Peyer's patch (tissue), 4 donors: ENCODE data around the gene PRR3. TPM values are rescaled to one million over a fixed set of nuclear protein-coding genes. Genes with fewer than 3 reads are reported as not detected.

Experiments used
- DNase-seq, 3 donors: peaks; one replicate each; pipeline ENCODE4 v3.0.0-alpha.2; 2017 to 2019
- H3K27ac ChIP-seq, 4 donors: fragments of 200-600 bp; sonication (generic); one replicate each; pipeline ENCODE4 v1.5.1; 2016 to 2019
- H3K27me3 ChIP-seq, 2 donors: fragments of 200-600 bp; sonication (generic); one replicate each; pipeline ENCODE4 v1.5.1; 2019
- H3K36me3 ChIP-seq, 3 donors: fragments of 200-600 bp; sonication (generic); one replicate each; pipeline ENCODE4 v1.5.1; 2016 to 2019
- H3K4me1 ChIP-seq, 4 donors: fragments of 200-600 bp; sonication (generic); one replicate each; pipeline ENCODE4 v1.5.1; 2016 to 2019
- H3K4me3 ChIP-seq, 4 donors: fragments of 200-600 bp; sonication (generic); 1 replicate in 3 of 4; 2 replicates in 1 of 4; pipeline ENCODE4 v1.5.1; 2016 to 2019; ENCODE audit warnings: mild to moderate bottlenecking in 1 of 4
- H3K9me3 ChIP-seq, 4 donors: fragments of 200-600 bp; sonication (generic); one replicate each; pipeline ENCODE4 v1.5.1; 2016 to 2019; ENCODE audit warnings: mild to moderate bottlenecking in 1 of 4
- POLR2A ChIP-seq, 2 donors: fragments of 450-650 bp; IDR thresholded peaks; one replicate each; pipeline ENCODE4 v1.5.1; 2017; ENCODE audit warnings: antibody characterized with exemption in 2 of 2, mild to moderate bottlenecking in 2 of 2, moderate library complexity in 2 of 2
- small RNA-seq, 2 donors: library from RNA; depleted of rRNA; stranded (forward); fragments of <200 nt; gene quantifications; one replicate each; pipeline ENCODE3, GENCODE V24; 2016
- total RNA-seq, 4 donors: library from RNA; depleted of rRNA; stranded (reverse); fragments of >200 nt; gene quantifications; one replicate each; pipeline ENCODE4 v1.1.0, GENCODE V29; 2016
- TF ChIP-seq, protein P1 (sequence below), 6 experiments: fragments of 450-650 bp in 4 of 6; fragments of 200-600 bp in 2 of 6; sonication (generic) in 1 of 6; IDR thresholded peaks; one replicate each; pipeline ENCODE4 v1.5.1; 2017 to 2019; ENCODE audit warnings: antibody characterized with exemption in 6 of 6, mild to moderate bottlenecking in 3 of 6, moderate library complexity in 1 of 6

Gene PRR3
- total RNA-seq, 4 donors from 2014 or later: 1.7 to 9.0 (median 4.8) TPM

- no peak for DNase-seq
- Histone ChIP-seq H3K4me1 (peaks cover 0 to 33% (median 5%) of the 10 kb centered on the region in 4 donors), H3K4me3 (no peak overlapping the region), H3K36me3 (peaks cover 0 to 35% (median 2%) of the 10 kb centered on the region in 3 donors), H3K27ac (peak overlapping the region in 3 of 4 donors; percentile 23 to 87 (median 23)), H3K9me3 (no peaks in the 10 kb centered on the region), H3K27me3 (no peaks in the 10 kb centered on the region)
- TF ChIP-seq, protein P1, sequence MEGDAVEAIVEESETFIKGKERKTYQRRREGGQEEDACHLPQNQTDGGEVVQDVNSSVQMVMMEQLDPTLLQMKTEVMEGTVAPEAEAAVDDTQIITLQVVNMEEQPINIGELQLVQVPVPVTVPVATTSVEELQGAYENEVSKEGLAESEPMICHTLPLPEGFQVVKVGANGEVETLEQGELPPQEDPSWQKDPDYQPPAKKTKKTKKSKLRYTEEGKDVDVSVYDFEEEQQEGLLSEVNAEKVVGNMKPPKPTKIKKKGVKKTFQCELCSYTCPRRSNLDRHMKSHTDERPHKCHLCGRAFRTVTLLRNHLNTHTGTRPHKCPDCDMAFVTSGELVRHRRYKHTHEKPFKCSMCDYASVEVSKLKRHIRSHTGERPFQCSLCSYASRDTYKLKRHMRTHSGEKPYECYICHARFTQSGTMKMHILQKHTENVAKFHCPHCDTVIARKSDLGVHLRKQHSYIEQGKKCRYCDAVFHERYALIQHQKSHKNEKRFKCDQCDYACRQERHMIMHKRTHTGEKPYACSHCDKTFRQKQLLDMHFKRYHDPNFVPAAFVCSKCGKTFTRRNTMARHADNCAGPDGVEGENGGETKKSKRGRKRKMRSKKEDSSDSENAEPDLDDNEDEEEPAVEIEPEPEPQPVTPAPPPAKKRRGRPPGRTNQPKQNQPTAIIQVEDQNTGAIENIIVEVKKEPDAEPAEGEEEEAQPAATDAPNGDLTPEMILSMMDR (IDR thresholded peaks at IDR 0.05): no peak
- peak in 1 of 2 donors; percentile 5 for TF ChIP-seq POLR2A (IDR thresholded peaks at IDR 0.05)
Measured at GRCh38 chr6:30612687-30613248, 55.7 kb downstream of the PRR3 start.

Small RNAs within 50 kb of the gene (small RNA-seq; reads per million reads assigned to genes)
- 2.5 to 2.9 reads per million in 2 donors for gene MIR877

Other genes starting within 250 kb of the PRR3 start
- gene TRIM39, start 230.4 kb upstream of the PRR3 start, total RNA-seq: 10 to 100 TPM; 10.7 to 23.6 (median 16.4) TPM
- 10 to 100 TPM; 40.5 to 86.6 (median 80.8) TPM for gene RPP21, start 212.1 kb upstream of the PRR3 start, total RNA-seq
- gene HLA-E, start 67.8 kb upstream of the PRR3 start, total RNA-seq: 100 to 1,000 TPM; 313 to 404 (median 383) TPM
- 10 to 100 TPM; 26.6 to 40.4 (median 33.8) TPM for gene GNL1, start 806 bp upstream of the PRR3 start, total RNA-seq
- gene ABCF1, start 14.1 kb downstream of the PRR3 start, total RNA-seq: 100 to 1,000 TPM in 1 of 4 donors, 10 to 100 TPM in 3; 38.6 to 328 (median 45.2) TPM
- gene PPP1R10, start 59.9 kb downstream of the PRR3 start, total RNA-seq: 10 to 100 TPM; 47.6 to 74.0 (median 61.3) TPM
- 10 to 100 TPM; 35.3 to 59.8 (median 42.5) TPM for gene MRPS18B, start 60.5 kb downstream of the PRR3 start, total RNA-seq
- gene ATAT1, start 69.6 kb downstream of the PRR3 start, total RNA-seq: 10 to 100 TPM in 2 of 4 donors, 1 to 10 TPM in 2; 8.2 to 25.2 (median 15.1) TPM
- gene C6orf136, start 89.8 kb downstream of the PRR3 start, total RNA-seq: 100 to 1,000 TPM in 2 of 4 donors, 10 to 100 TPM in 2; 35.5 to 111 (median 83.8) TPM
- gene DHX16, start 115.7 kb downstream of the PRR3 start, total RNA-seq: 10 to 100 TPM; 39.6 to 68.1 (median 58.2) TPM
- gene PPP1R18, start 129.3 kb downstream of the PRR3 start, total RNA-seq: 10 to 100 TPM in 2 of 4 donors, 1 to 10 TPM in 2; 4.7 to 52.8 (median 9.0) TPM
- gene NRM, start 133.7 kb downstream of the PRR3 start, total RNA-seq: 1 to 10 TPM in 2 of 4 donors, not detected in 2; 2.0 to 2.7 TPM
- gene MDC1, start 160.0 kb downstream of the PRR3 start, total RNA-seq: 10 to 100 TPM in 3 of 4 donors, 1 to 10 TPM in 1; 7.5 to 51.2 (median 19.4) TPM
- gene TUBB, start 163.1 kb downstream of the PRR3 start, total RNA-seq: 100 to 1,000 TPM in 1 of 4 donors, 10 to 100 TPM in 3; 69.9 to 188 (median 95.6) TPM
- 100 to 1,000 TPM in 2 of 4 donors, 10 to 100 TPM in 2; 74.1 to 151 (median 100) TPM for gene FLOT1, start 185.4 kb downstream of the PRR3 start, total RNA-seq
- gene IER3, start 187.3 kb downstream of the PRR3 start, total RNA-seq: 10 to 100 TPM in 3 of 4 donors, 1 to 10 TPM in 1; 6.7 to 16.4 (median 13.2) TPM